Natural killer cell treated with Interleukin-12 subunit alpha and Interleukin-12 subunit beta and Interleukin-15 and Interleukin-18, amount 100 ng/mL, for 72 hours (primary cell): ENCODE data around the gene GRHPR. TPM values are rescaled to one million over a fixed set of nuclear protein-coding genes. Genes with fewer than 3 reads are reported as not detected.

Experiments used
- ATAC-seq, 2 donors: fragments of 150-1000 bp; cut with Tn5 transposase in 1 of 2; sonication (Bioruptor Pico), chemical (Tn5 transposase) in 1 of 2; 2 replicates each; pipeline ENCODE4 v1.10.0; 2021
- DNase-seq: peaks from one replicate; pipeline ENCODE4 v3.0.0; 2022; ENCODE audit warnings: low spot score
- H3K27ac Mint-ChIP-seq, 2 donors: 1 replicate in 1 of 2; 2 replicates in 1 of 2; pipeline ENCODE4 v1.8.0; 2022; ENCODE audit warnings: mixed read lengths in 2 of 2, mild to moderate bottlenecking in 1 of 2, moderate library complexity in 1 of 2
- H3K27me3 Mint-ChIP-seq, 2 donors: 1 replicate in 1 of 2; 2 replicates in 1 of 2; pipeline ENCODE4 v1.8.0; 2022; ENCODE audit warnings: mixed read lengths in 2 of 2
- H3K36me3 Mint-ChIP-seq: one replicate; pipeline ENCODE4 v1.8.0; 2022; ENCODE audit warnings: mixed read lengths
- H3K4me1 Mint-ChIP-seq, 2 donors: 1 replicate in 1 of 2; 2 replicates in 1 of 2; pipeline ENCODE4 v1.8.0; 2022; ENCODE audit warnings: low read depth in 2 of 2, mixed read lengths in 2 of 2, mild to moderate bottlenecking in 1 of 2
- H3K4me3 Mint-ChIP-seq: one replicate; pipeline ENCODE4 v1.8.0; 2022; ENCODE audit warnings: mixed read lengths
- H3K9me3 Mint-ChIP-seq: 2 replicates; pipeline ENCODE4 v1.8.0; 2022; ENCODE audit warnings: mixed read lengths
- total RNA-seq, 2 donors: library from RNA; stranded (reverse); gene quantifications; one replicate each; pipeline ENCODE4 v1.2.3, GENCODE V29; 2022

Gene GRHPR
- total RNA-seq = 10 to 100 TPM; 53.4 to 66.1 TPM

DNA sequence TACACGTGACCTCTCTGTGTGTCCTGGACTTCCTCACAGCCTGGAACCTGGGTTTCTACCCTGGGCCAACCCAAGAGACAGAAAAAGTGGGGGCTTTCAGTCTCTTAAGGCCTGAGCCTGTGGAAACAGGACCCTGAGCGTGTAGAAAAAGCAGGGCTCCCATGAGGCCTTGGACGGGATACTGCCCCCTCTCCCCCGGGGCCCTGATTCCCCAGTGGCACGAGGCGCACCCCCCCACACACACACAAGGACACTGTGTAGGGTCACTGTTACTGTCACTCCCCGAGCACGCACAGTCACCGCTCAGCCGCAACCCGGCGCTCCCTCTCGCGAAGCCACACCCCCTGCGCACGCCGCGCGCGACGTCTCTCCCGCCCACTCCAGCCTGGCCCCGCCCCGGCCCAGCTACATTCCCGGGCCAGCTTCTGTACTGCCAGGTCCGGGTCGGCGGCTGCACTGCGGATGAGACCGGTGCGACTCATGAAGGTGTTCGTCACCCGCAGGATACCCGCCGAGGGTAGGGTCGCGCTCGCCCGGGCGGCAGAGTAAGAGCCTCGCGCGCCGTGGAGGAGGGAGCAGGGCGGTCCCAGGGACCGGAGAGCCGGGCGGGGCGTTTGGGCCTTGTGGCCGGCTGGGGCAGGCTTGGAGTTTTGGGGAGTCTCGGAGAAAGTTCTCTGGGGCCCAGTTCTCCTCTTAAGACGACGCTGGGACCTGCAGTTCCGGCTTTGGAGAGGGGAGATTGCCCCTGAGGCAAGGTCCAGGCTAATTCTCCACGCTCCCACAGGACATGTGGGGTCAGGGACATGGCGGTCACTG is at the start of gene GRHPR:
Gene GRHPR (plus strand): TSS at position 408 of the 816 bp plus-strand sequence. CDS start 55 bp downstream, at position 463.
- Mint-ChIP-seq H3K36me3 (no peaks in the 10 kb centered on the region), H3K27ac (peak within 1 kb of the TSS; percentile 94 to 97), H3K9me3 (no peaks in the 10 kb centered on the region), H3K4me3 (peak within 1 kb of the TSS; percentile 94), H3K4me1 (peaks cover 20% of the 10 kb centered on the region in 2 donors), H3K27me3 (no peaks in the 10 kb centered on the region)
- DNase-seq (peak; percentile 92), ATAC-seq (peak; percentile 99 to 100)

GRCh38 chr9:37372839-37373238 is 49.7 kb upstream of the GRHPR start:
- ATAC-seq (no peak), DNase-seq (no peak)
- Mint-ChIP-seq H3K4me3 (no peak overlapping the region), H3K9me3 (no peaks in the 10 kb centered on the region), H3K36me3 (no peaks in the 10 kb centered on the region), H3K4me1 (peaks cover 9 to 12% of the 10 kb centered on the region in 2 donors), H3K27me3 (peaks cover 12 to 17% of the 10 kb centered on the region in 2 donors), H3K27ac (no peak overlapping the region)

DNA sequence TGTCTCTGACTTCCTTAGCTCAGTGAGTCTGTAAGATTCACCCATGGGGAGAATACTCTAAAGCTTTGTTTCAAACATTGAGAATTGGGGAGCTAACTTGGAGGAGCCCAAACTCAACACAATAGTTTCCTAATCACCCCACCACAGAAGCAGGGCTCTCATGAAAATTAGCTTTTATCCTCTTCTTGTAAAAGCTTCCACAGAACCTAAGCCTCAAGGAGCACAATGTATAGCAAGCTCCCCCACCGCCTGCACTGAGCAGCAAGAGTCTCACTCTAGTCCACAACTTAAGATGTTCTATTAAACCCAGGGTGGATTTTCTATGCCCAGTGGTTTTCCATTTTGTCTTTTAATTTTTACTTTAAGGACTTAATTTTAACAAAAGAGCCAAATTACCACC is 48.9 kb upstream of the GRHPR start:
- DNase-seq (no peak), ATAC-seq (no peak)
- H3K27me3 Mint-ChIP-seq = peaks cover 12 to 17% of the 10 kb centered on the region in 2 donors
- no peaks in the 10 kb centered on the region for H3K36me3 Mint-ChIP-seq
- peaks cover 9 to 12% of the 10 kb centered on the region in 2 donors for H3K4me1 Mint-ChIP-seq
- H3K4me3 Mint-ChIP-seq = no peak overlapping the region
- no peak overlapping the region for H3K27ac Mint-ChIP-seq
- no peaks in the 10 kb centered on the region for H3K9me3 Mint-ChIP-seq

DNA sequence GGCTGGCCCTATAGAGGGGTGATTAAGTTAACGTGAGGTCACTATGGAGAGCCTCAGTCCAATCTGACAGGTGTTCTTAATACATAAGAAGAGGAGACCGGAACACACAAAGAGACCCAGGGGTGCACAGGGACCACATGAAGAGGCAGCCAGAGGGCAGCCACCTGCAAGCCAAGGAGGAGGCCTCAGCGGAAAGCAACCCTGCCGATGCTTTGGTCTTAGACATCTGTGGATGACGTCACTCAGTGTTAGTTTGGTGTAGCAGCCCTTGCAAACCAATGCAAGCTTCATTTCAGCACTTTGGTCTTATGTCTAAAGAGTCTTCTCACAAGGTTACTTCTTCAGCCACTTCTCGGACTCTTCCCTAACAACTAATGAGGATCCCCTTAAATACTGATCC is 47.6 kb upstream of the GRHPR start:
- Mint-ChIP-seq H3K27ac (no peak overlapping the region), H3K27me3 (peaks cover 12 to 17% of the 10 kb centered on the region in 2 donors), H3K9me3 (no peaks in the 10 kb centered on the region), H3K36me3 (no peaks in the 10 kb centered on the region), H3K4me1 (peaks cover 9 to 12% of the 10 kb centered on the region in 2 donors), H3K4me3 (no peak overlapping the region)
- DNase-seq (no peak), ATAC-seq (no peak)

DNA sequence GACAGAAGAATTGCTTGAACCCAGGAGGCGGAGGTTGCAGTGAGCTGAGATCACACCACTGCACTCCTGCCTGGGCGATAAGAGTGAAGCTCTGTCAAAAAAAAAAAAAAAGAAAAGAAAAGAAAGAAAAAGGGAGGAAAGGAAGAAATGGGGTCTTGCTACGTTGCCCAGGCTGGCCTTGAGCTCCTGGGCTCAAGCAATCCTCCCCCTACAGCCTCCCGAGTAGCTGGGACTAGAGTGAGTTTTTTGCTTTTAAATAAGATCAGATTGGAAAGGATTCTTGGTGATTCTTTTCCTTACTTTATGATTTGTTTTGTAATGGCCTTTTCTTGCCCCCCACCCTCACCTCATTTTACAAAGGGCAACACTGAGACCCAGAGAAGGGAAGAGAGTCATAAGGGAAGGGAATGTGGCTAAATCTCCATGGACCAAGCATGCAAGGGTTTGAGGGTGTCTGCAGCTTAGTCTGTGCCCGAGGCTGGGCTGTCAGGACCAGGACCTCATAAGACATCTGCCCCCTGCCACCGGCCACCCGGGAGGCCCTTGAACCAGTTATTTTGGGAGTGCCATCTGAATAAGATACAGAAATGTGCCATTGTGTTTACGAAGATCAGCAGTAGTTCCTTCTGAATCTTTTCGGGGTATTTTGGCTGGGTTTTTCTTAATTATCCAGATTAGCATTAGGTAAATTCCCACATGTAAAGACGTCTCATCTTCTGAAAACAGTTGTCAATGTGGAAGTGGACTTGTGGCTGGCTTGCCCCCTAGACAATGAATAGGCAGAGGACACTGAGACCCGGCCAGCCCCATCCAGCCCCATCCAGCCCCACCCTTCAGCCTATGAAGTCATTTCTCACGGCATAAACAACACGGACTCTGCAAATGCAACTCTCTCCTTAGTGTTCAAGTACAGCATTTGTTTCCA is 44.5 kb upstream of the GRHPR start:
- H3K4me3 Mint-ChIP-seq = no peak overlapping the region
- no peaks in the 10 kb centered on the region for H3K9me3 Mint-ChIP-seq
- no peaks in the 10 kb centered on the region for H3K4me1 Mint-ChIP-seq
- no peak overlapping the region for H3K27ac Mint-ChIP-seq
- ATAC-seq (peak in 1 of 2 donors; percentile 31), DNase-seq (no peak)
- H3K27me3 Mint-ChIP-seq = peaks cover 10 to 15% of the 10 kb centered on the region in 2 donors
- H3K36me3 Mint-ChIP-seq = no peaks in the 10 kb centered on the region

DNA sequence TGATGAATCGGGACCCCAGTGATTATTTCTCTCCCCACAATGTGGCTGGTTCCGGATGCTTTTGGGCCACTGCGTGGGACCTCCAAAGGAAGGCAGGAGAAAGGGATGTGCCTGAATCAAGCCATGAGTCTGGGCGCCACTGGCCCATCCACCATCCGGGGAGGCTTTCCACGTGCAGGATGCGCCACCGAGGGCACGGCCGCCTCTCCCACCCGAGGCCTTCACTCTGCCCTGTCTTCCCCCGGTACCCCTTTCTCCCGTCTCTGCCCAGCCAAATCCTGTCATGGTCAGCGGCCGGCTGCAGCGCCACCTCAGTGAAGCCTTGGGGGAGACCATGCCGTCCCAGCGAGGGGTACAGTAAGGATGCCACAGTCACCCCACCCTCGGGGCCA is 43.9 kb upstream of the GRHPR start:
- ATAC-seq (no peak), DNase-seq (no peak)
- Mint-ChIP-seq H3K4me1 (no peaks in the 10 kb centered on the region), H3K27me3 (peaks cover 10 to 15% of the 10 kb centered on the region in 2 donors), H3K4me3 (no peak overlapping the region), H3K36me3 (no peaks in the 10 kb centered on the region), H3K27ac (no peak overlapping the region), H3K9me3 (no peaks in the 10 kb centered on the region)

DNA sequence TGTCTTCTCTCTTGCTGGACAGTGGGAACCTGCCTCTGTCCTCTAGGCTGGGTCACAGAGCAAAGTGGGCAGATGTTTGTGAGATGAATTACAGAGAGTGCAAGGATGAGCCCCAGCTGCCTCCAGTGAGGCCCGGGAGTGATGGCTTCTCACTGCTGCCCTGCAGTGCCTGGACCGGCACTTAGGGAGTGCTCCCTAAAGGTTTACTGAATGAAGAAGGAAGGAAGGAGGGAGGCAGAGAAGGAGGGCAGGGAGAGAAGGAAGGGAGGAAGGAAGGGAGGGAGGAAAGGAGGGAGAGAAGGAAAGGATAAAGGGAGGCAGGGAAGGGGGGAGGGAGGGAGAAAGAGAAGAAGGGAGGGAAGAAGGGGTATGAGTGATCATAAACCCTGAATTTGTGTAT is 42.7 kb upstream of the GRHPR start:
- Mint-ChIP-seq H3K4me1 (no peaks in the 10 kb centered on the region), H3K27me3 (peaks cover 10 to 13% of the 10 kb centered on the region in 2 donors), H3K36me3 (no peaks in the 10 kb centered on the region), H3K9me3 (no peaks in the 10 kb centered on the region), H3K4me3 (no peak overlapping the region), H3K27ac (no peak overlapping the region)
- ATAC-seq (no peak), DNase-seq (no peak)

- Mint-ChIP-seq H3K4me3 (no peak overlapping the region), H3K27me3 (peaks cover 10% of the 10 kb centered on the region in 2 donors), H3K4me1 (no peaks in the 10 kb centered on the region), H3K9me3 (no peaks in the 10 kb centered on the region), H3K36me3 (no peaks in the 10 kb centered on the region), H3K27ac (no peak overlapping the region)
- DNase-seq (no peak), ATAC-seq (no peak)
Measured at GRCh38 chr9:37380570-37380969, 41.9 kb upstream of the GRHPR start.

- ATAC-seq = no peak
- H3K27me3 Mint-ChIP-seq = peaks cover 10% of the 10 kb centered on the region in 2 donors
- H3K4me1 Mint-ChIP-seq = no peaks in the 10 kb centered on the region
- no peak overlapping the region for H3K4me3 Mint-ChIP-seq
- no peaks in the 10 kb centered on the region for H3K36me3 Mint-ChIP-seq
- no peaks in the 10 kb centered on the region for H3K9me3 Mint-ChIP-seq
- no peak for DNase-seq
- no peak overlapping the region for H3K27ac Mint-ChIP-seq
Measured at GRCh38 chr9:37381094-37381741, 41.3 kb upstream of the GRHPR start.

DNA sequence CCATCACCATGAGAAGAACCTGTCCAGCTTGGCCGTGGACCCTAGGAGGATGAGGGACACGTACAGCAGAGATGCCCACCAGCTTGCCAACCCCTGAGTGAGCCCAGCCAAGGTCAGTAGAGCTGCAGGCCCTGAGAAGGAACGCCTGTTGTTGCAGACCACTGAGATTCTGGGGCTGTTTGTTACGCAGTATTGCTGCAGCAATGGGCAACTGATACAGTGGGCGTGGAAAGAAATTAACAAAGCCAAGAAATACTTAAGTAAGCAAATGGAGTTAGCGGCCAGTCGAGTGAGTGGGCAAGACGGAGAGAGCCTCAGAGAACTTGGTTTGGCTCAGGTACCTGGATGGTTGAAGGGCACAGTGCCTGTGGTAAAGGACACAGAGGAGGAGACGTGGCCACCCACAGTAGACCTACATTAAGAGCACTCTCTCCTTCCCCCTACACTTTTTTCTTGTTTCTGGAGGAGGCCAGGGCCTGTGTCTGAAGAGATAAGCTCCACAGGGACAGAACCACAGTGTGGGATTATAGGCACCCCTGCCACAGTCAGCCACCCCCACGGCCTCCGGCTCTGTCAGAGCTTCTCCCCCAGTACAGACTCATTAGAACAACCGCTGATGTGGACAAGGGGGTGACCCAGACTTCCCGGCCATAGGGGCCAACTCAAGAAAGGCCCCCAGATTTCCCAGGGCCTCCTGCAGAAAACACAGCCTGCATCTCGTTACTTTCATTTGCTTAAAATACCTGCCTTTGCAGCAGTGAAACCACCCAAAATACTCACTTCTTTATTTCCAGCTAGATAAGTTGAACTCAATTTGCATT is 40.1 kb upstream of the GRHPR start:
- no peaks in the 10 kb centered on the region for H3K4me1 Mint-ChIP-seq
- no peak for DNase-seq
- no peak overlapping the region for H3K4me3 Mint-ChIP-seq
- no peaks in the 10 kb centered on the region for H3K36me3 Mint-ChIP-seq
- H3K9me3 Mint-ChIP-seq = no peaks in the 10 kb centered on the region
- peaks cover 0 to 2% of the 10 kb centered on the region in 2 donors for H3K27me3 Mint-ChIP-seq
- no peak overlapping the region for H3K27ac Mint-ChIP-seq
- no peak for ATAC-seq

DNA sequence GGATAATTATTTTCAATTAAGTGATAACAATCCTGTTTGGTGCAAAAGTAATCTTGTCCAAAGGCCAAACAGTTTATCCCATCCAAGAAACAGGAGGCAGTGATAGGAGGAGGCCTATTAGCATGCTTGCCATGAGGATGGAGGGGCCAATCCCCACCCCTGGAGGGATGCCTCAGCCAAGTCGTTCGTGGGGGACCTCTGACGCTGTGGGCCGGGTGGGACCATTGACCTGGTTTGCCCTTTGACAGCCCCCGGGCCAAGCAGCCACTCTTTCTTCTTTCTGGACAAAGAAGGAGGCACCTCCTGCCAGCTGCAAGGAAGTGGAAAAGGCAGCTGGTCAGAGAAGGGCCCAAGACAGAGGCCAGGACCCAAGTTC is 39.5 kb upstream of the GRHPR start:
- Mint-ChIP-seq H3K4me3 (no peak overlapping the region), H3K4me1 (no peaks in the 10 kb centered on the region), H3K9me3 (no peaks in the 10 kb centered on the region), H3K36me3 (no peaks in the 10 kb centered on the region), H3K27ac (no peak overlapping the region), H3K27me3 (peaks cover 0 to 2% of the 10 kb centered on the region in 2 donors)
- no peak for ATAC-seq
- DNase-seq = no peak

DNA sequence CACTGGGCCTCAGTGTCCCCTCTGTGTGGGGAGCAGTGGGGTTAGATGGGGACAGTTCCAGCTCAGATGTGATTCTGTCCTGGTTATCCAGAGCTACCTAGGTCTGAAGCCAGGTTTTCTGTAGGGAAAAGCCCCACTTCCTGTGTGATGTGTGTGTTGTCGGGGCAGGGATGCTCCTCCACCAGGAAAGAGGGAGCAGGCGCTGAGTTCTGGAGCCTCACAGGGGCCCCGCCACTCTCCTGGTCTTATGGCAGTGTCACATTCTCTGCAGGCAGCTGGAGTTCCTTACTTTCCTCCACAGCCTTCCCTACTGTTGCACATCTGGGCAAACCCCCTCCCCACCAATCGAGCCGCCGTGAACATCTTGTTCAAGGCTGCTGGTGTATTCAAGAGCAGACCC is 39.1 kb upstream of the GRHPR start:
- Mint-ChIP-seq H3K4me1 (no peaks in the 10 kb centered on the region), H3K9me3 (no peaks in the 10 kb centered on the region), H3K27ac (no peak overlapping the region), H3K36me3 (no peaks in the 10 kb centered on the region), H3K27me3 (peaks cover 0 to 2% of the 10 kb centered on the region in 2 donors), H3K4me3 (no peak overlapping the region)
- DNase-seq (no peak), ATAC-seq (no peak)
